ENCODE results near the gene DNAJB12.

DNA sequence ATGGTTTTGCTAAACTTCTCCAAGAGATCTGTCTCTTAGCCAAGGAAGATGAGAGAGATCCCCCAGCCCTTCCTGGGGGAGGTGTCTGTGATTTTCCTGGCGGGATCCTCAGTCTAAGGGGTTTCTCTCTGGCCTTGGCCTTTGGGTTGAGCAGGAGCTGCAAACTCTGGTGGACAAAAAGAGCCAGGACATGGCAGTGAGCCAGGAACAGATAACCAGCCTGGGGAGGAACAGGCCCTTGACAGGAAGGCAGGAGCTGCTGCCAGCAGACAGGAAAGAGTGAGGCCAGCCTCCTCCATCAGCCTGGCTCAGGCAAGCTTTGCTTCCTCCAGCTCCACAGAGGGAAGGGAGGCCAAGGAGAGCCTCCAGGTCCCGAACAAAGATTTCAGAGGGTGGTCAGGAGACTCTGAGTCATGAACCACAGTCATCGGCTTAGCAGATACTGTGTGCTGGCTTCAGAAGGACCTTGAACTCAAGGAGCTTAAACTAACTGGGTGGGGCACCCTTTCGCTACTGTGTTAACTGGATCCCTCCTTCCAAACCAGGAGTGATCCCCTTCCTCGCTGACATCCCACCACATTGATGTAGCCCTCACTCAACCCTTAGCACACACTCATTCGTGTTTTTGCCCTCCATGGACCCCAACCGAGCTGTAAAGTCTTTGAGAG lies 46.3 kb downstream of the DNAJB12 start:
- TF ChIP-seq, protein P1, sequence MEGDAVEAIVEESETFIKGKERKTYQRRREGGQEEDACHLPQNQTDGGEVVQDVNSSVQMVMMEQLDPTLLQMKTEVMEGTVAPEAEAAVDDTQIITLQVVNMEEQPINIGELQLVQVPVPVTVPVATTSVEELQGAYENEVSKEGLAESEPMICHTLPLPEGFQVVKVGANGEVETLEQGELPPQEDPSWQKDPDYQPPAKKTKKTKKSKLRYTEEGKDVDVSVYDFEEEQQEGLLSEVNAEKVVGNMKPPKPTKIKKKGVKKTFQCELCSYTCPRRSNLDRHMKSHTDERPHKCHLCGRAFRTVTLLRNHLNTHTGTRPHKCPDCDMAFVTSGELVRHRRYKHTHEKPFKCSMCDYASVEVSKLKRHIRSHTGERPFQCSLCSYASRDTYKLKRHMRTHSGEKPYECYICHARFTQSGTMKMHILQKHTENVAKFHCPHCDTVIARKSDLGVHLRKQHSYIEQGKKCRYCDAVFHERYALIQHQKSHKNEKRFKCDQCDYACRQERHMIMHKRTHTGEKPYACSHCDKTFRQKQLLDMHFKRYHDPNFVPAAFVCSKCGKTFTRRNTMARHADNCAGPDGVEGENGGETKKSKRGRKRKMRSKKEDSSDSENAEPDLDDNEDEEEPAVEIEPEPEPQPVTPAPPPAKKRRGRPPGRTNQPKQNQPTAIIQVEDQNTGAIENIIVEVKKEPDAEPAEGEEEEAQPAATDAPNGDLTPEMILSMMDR (IDR thresholded peaks at IDR 0.05): peak in 4 of 6 experiments; percentile 25 to 43 (median 34)
- TF ChIP-seq POLR2A (IDR thresholded peaks at IDR 0.05): peak in 1 of 2 donors; percentile 57

All from adrenal gland (tissue), 5 donors.